Central memory CD4-positive, alpha-beta T cell (primary cell): ENCODE measurements around the gene TSPEAR.
"Not testable (repeated sequence)": the region's sequence is repeated elsewhere in the genome, so short reads cannot be mapped to it uniquely, and the experiment has no call there.

Experiments used
- DNase-seq: peaks from one replicate; pipeline ENCODE4 v3.0.0; 2022

Gene TSPEAR

DNA sequence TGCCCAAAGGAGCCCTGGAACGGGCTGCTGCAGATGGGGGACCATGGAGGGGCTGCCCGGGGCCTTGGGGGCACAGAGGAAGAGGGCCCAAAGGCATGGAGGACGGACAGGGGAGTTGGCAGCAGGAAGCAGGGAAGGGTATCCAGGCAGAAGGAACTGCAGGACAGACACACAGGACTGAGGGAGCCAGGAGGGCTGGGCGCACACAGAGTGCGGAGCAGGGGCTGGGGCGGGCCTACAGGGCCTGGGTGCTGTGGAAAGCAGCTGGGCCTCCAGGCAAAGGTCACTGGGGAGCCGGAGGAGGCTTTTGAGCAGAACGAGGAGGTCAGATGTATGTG lies 199.5 kb downstream of the TSPEAR start:
- DNase-seq: no peak

DNA sequence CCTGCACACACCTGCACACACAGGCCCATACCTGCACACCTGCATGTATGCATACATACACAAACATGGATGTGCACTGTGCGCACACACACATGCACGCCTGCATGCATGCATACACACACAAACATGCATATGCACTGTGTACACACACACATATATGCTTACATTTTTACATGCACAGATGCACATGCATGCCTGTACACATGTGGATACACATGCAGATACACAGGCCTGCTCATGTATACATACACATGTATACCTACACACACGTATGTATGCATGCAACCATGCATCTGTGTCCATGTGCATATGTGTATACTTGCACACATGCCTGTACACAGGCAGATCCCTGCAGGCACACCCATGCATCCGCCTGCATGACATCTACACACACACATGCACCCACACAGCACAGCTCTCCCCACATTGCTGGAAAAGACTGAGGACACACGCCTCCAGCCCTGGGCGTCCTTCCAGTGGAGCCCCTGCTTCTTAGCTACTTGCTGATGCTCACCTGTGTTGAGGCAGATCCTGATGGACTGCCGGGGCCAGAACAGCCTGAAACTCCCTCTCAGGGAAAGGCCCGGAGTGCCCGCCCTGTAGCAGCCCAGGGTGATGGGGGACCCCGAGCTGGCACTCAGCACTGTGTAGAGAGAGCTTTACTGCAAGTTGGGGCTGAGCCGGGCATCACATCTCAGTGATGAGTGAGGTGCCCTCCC lies 200.0 kb downstream of the TSPEAR start:
- DNase-seq: no peak

- peak; percentile 74 for DNase-seq
Observed at GRCh38 chr21:44510508-44511218, 200.7 kb downstream of the TSPEAR start.

GRCh38 chr21:44510109-44510507 lies 201.3 kb downstream of the TSPEAR start:
- no peak for DNase-seq

DNA sequence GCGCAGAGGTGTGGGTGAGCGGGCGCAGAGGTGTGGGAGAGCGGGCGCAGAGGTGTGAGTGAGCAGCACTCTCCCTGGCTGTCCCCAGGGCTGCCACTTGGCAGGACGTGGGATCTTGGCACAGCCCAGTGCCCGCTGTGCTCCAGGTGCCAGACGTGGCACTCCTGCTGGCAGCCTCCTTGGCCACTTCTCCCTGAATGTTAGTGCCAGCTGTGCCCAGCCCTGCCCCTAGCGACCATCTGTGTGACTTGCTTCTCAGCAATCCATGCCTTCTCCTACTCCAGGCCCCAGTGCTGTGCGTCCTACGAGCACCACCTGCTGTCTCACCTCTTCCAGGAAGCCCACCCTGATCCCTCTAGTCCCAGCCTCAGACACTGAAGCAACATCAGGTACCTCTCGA lies 201.8 kb downstream of the TSPEAR start:
- no peak for DNase-seq

DNA sequence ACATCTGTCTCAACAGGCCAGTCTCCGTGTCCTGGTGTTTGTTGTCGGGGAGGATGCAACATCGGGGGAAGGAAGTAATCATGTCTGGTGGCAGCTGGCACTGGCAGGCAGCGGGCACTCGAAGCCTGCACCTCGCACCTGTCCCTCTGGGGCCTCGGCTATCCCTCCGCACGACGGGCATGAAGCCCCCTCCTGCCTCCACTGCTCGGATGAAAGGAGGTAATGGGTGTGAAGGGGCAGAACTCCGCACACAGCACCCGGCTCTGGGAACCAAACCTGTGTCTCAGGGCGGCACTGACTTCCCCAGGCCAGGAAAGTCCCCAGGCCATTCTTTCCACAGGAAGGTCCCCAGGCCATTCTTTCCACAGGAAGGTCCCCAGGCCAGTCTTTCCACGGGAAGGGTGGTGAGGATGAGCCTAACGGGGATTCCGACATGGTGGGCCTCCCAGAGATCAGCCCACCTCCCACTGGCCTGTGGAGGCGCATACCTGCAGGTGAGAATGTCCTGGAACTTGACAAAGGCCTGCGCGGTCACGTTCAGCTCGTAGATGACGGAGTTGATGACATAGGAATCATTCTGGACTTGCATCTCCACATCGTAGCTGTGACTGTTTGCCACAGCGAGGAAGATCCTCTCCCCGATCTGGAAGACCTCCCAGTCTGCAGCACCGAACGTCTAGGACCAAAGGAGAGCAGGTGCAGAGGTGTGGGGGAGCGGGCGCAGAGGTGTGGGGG lies 202.5 kb downstream of the TSPEAR start:
- no peak for DNase-seq

GRCh38 chr21:44508426-44508710 lies 203.0 kb downstream of the TSPEAR start:
- no peak for DNase-seq

- DNase-seq: no peak
Observed at GRCh38 chr21:44507673-44508425, 203.5 kb downstream of the TSPEAR start.

GRCh38 chr21:44506279-44507255 lies 204.8 kb downstream of the TSPEAR start:
- DNase-seq: no peak

DNA sequence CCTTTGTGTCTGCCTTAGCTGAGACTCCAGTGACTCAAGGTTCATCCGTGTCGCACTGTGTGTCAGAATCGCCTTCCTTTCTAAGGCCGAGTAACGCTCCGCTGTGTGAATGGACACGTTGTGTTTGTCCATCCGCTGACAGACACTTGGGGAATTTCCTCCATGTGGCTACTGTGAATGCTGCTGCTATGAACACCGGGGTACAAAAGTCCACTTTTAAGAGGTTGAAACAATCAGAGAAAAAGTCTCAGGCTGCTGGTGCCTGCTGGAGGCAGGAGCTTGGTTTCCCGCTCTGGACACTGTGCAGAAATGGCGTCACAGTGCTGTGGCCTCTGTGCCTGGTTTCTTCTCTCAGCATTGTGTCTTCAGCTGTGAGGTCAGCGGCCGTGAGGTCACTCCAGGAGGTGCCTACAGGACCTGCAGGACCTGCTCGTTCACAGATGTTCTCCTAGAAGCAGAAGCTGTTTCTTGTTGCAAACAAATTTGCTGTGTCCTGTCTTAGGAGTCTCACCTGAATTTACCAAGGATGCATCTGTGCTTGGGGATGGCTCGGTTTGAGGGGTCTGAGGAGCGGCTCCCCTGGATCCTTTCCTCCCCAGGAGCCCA lies 205.6 kb downstream of the TSPEAR start:
- no peak for DNase-seq

- no peak for DNase-seq
Observed at GRCh38 chr21:44503901-44504399, 207.4 kb downstream of the TSPEAR start.

DNA sequence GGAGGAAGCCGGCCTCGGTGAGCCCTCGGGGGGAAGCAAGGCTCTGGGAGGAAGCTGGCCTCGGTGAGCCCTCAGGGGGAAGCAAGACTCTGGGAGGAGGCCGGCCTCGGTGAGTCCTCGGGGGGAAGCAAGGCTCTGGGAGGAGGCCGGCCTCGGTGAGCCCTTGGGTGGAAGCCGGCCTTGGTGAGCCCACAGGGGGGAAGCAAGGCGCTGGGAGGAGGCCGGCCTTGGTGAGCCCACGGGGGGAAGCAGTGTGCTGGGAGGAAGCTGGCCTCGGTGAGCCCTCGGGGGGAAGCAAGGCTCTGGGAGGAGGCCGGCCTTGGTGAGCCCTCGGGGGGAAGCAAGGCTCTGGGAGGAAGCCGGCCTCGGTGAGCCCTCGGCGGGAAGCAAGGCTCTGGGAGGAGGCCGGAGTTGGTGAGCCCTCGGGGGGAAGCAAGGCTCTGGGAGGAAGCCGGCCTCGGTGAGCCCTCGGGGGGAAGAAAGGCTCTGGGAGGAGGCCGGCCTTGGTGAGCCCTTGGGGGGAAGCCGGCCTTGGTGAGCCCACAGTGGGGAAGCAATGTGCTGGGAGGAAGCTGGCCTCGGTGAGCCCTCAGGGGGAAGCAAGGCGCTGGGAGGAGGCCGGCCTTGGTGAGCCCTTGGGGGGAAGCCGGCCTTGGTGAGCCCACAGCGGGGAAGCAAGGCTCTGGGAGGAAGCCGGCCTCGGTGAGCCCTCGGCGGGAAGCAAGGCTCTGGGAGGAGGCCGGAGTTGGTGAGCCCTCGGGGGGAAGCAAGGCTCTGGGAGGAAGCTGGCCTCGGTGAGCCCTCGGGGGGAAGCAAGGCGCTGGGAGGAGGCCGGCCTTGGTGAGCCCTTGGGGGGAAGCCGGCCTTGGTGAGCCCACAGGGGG lies 208.1 kb downstream of the TSPEAR start:
- not testable (repeated sequence) for DNase-seq

DNA sequence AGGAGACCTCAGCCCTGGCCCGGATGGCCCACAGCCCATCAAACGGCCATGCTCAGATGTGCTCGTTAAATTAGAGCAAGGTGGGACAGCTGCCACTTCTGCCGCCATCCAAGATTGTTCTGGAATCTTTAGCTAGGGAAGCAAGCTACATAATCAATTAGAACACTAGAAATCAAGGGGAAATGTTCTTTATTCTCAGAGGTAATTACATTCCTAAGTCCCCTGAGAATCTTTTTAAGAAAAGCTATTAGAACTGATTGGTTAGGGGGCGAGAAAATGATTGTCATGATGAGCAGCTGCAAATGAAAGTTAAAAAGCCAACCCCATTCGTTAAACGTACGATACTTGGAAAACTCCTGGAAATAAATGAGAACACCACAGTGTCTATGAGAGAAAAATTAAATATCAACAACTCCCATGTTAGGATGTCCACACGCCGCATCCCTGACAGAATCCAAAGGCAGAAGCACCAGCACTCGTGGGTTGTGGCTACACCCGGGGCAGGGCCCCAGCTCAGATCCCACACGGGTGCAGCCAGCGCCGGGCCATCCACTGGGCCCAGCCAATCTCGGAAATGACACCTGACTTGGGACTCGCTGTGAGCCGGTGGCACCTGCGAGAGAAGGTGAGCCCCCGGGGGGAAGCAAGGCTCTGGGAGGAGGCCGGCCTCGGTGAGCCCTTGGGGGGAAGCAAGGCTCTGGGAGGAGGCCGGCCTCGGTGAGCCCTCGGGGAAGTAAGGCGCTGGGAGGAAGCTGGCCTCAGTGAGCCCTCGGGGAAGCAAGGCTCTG lies 209.0 kb downstream of the TSPEAR start:
- DNase-seq: no peak

DNA sequence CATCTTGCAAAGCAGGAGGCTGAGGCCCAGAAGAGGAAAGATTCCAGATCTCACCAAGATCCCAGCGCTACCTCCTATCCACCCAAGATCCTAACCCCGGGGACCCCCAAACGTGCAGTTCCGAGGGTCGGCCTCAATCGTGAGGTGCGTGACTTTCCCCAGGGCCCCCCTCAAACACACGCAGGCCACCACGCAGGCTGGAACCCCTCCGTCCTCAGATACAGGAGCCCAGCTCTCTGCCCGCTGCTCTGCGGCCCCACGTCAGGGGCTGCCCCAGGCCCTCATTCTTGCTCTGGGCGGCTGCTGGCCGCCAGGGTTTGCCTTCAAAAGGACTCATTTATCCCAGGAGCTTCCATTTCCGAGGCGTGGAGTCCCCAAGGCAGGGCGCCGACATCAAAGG lies 211.3 kb downstream of the TSPEAR start:
- DNase-seq: no peak

- no peak for DNase-seq
Observed at GRCh38 chr21:44499631-44500030, 211.7 kb downstream of the TSPEAR start.

DNA sequence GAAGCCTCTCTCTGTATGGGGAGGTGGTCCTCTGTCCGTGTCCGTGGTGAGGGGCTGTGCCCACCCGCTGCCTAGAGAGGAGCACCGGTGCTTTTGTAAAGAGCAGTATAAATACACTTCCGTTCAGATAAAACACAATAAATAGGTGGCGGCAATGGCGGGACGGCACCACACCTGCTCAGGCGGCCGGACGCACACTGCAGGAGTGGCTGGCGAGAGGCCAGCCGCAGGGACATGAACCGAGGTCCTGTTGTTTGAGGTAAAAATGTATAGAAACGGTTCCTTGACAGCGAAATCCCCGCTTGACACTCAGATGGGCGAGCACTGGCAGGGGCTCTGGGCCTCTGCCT lies 212.2 kb downstream of the TSPEAR start:
- no peak for DNase-seq

- no peak for DNase-seq
Observed at GRCh38 chr21:44498280-44499210, 212.8 kb downstream of the TSPEAR start.

DNA sequence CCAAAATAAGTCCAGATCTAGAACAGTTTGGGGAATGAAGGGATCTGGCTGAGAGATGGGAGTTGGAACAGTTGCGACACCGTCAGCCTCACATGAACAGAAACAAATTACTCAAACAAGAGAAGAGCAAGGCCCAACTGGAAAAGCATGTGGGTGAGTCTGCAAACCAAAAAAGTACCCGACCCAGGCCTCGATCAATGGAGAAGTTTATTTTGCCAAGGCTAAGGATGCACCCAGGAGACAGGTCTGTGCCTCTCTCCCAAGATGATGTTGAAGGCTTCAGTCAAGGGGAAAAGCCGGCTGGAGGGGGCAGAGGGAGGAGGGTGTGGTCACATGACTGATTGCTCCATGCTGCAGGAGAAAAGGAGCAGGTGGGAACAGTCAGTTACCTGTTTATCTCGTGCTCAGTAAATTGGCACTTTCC lies 213.7 kb downstream of the TSPEAR start:
- no peak for DNase-seq
